HG03139 (cell line): ENCODE measurements around the gene MAMSTR.
"Not testable (repeated sequence)": the region's sequence is repeated elsewhere in the genome, so short reads cannot be mapped to it uniquely, and the experiment has no call there.

Experiments used
- ATAC-seq: cut with Tn5 transposase; IDR thresholded peaks from one replicate; pipeline ENCODE4 v1.9.1; 2021; ENCODE audit not compliant: unreplicated experiment

MAMSTR gene

DNA sequence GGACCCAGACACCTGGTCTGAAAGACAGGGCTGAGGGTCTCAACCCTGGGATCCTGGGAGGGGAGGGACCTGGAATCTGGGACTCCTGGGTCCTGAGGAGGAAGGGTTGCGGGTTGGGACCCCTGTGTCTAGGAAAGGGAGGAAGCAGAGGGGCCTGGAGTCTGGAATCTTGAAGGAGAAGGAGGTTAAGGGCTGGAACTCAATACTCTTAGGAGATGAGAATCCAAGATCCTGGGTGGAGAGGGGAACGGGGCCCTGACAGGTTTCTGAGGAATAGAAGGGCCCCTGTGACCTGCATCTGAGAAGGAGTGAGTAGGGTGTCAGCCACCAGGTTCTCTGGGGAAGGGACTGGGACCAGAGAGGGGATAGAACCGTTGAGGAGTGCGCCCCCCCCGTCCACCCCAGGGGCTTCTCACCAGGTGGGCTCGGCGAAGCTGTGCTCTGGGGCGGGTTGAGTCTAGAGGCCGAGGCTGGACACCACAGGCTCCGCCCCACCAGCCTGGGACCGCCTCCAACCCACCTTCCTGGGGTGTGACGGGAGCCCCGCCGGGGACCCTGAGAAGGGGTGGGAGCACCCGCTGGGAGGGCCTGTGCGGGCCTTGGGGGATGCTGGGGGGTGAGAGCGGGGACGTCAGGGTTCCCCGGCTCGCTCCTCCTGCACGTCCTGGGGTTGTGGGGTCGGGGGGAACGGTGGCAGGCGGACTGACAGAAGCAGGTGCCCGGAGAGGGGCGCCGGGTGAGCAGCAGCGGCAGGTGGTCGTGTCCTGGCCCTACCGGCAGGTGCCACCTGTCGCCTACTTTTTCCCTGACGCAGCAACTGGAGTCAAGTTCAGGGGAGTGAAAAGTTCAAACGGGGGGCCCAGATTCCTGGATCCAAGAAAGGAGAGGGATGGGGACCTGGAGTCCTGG is at the start of gene MAMSTR:
Gene MAMSTR (minus strand): TSS at position 463 of the 909 bp plus-strand sequence. CDS start 694 bp downstream, outside the sequence.
- ATAC-seq = no peak

- ATAC-seq = no peak
Measured at GRCh38 chr19:48768994-48769713, 49.6 kb upstream of the MAMSTR start.

- ATAC-seq = not testable (repeated sequence)
Measured at GRCh38 chr19:48768171-48768753, 48.7 kb upstream of the MAMSTR start.

DNA sequence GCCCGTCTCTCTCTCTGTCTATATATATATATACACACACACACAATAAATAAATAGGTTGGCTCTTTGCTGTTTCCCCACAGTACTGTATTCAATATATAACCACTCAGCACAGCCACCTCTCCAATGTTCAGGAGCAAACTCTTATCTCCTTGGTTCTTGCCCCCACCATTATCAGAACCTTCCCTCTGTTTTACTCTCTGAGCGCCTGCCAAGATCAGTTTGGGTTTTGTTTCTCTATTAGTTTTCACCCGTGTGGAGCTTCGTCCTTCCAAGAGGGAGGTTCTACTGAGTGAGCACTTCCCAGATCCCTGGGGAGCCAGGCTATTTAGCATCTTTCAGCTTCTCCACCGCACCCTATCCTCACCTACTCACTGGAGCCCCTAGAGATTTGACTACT is 46.3 kb upstream of the MAMSTR start:
- not testable (repeated sequence) for ATAC-seq

GRCh38 chr19:48760504-48761205 is 41.1 kb upstream of the MAMSTR start:
- no peak for ATAC-seq

- no peak for ATAC-seq
Measured at GRCh38 chr19:48757741-48758144, 38.2 kb upstream of the MAMSTR start.

- no peak for ATAC-seq
Measured at GRCh38 chr19:48757089-48757675, 37.7 kb upstream of the MAMSTR start.

DNA sequence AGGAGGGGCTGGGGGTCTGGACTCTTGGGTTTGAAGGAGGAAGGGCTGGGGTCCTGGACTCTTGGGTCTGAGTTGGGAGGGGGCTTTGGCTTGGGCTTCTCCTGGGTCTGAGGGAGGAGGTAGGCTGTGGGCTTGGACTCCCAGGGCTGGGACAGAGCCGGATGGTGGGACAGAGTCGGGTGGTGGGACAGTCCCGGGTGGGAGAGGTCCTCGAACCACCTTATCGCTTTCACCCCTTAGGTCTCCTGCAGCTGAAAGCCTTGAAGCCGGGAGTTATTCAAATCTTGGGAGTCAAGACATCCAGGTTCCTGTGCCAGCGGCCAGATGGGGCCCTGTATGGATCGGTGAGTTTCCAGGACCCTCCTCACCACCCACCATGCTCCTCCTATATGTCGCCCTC is 37.2 kb upstream of the MAMSTR start:
- ATAC-seq = no peak

DNA sequence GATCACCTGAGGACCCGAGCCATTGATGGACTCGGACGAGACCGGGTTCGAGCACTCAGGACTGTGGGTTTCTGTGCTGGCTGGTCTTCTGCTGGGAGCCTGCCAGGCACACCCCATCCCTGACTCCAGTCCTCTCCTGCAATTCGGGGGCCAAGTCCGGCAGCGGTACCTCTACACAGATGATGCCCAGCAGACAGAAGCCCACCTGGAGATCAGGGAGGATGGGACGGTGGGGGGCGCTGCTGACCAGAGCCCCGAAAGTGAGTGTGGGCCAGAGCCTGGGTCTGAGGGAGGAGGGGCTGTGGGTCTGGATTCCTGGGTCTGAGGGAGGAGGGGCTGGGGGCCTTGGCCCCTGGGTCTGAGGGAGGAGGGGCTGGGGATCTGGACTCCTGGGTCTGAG is 36.7 kb upstream of the MAMSTR start:
- no peak for ATAC-seq

GRCh38 chr19:48755787-48756186 is 36.3 kb upstream of the MAMSTR start:
- no peak for ATAC-seq

DNA sequence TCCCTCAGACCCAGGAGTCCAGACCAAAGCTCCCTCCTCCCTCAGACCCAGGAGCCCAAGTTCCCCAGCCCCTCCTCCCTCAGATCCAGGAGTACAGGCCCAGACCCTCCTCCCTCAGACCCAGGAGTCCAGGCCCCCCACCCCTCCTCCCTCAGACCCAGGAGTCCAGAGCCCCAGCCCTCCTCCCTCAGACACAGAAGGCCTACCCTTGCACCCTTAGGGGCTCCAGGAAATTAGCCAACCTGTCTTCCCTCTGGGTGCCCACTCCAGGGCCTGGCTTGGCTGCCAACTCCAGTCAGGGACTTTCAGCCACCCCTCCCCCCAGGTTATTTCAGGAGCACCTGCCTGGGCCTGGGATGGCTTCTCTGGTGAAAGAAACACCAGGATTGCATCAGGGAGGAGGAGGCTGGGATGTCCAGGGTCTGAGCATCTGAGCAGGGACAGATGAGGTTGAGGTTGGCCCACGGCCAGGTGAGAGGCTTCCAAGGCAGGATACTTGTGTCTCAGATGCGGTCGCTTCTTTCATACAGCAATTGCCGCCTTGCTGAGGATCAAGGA is 35.6 kb upstream of the MAMSTR start, which contains the start of gene FGF21:
Gene FGF21 (plus strand): TSS at position 441 of the 558 bp plus-strand sequence. CDS start 713 bp downstream, outside the sequence.
- no peak for ATAC-seq

GRCh38 chr19:48752496-48753365 is 33.2 kb upstream of the MAMSTR start, which contains the start of gene FUT1:
Gene FUT1, minus strand, starts transcription at chr19:48752641. Its CDS starts 1,360 bp downstream, at chr19:48751281.
- ATAC-seq = no peak

DNA sequence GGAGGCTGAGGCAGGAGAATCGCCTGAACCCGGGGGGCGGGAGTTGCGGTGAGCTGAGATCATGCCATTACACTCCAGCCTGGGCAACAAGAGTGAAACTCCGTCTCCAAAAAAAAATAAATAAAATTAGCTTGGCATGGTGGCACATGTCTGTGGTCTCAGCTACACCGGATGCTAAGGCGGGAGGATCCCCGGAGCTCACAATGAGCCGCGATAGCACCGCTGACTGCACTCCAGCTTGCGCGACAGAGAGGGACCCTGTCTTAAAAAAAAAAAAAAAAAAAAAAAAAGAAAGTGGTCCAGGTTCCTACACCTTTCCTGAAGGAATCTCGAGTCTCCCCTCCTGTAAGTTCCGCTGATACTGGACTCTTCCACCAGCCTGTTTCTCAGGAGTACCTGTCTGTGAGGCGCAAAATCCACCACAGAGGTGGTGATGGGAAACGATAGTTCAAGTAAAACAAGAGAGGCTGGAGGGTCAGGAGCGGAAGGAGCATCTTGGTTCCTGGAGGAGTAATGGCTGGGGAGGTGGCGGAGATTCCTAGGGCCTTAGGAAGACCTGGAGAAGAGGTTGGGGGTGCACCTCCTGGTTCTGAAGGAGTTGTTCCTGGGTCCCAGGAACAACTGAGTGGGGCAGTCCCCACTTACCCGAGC is 32.4 kb upstream of the MAMSTR start:
- ATAC-seq = no peak

DNA sequence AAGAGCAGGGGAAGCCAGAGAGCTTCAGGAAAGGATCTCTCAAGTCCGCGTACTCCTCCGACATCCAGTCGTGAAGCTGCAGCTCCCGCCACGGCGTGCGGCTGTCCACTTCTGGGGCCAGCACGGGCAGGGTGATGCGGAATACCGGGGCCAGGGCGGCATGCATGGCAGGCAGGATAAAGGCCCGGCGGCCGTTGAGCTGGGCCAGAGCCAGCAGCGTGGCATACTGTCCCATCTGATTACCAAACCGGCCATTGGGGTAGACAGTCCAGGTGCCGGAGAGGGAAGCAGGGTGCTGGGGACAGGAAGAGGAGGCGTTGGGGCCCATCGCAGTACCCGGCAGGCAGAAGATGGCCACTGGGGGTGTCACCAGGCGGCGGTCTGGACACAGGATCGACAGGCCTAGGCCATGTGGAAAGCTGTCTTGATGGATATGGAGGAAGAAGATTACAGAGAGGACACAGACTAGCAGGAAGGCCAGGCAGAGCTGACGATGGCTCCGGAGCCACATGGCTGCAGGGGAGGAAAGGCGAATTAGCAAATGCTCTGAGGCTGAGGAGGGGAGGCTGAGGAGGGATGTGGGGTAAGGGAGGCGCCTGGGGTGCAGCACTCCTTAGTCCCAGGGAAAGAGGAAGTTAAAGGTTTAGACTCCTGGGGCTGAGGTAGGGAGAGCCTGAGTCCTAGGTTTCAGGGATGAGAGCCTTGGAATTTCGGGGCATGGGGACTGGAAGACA is 31.4 kb upstream of the MAMSTR start:
- no peak for ATAC-seq

DNA sequence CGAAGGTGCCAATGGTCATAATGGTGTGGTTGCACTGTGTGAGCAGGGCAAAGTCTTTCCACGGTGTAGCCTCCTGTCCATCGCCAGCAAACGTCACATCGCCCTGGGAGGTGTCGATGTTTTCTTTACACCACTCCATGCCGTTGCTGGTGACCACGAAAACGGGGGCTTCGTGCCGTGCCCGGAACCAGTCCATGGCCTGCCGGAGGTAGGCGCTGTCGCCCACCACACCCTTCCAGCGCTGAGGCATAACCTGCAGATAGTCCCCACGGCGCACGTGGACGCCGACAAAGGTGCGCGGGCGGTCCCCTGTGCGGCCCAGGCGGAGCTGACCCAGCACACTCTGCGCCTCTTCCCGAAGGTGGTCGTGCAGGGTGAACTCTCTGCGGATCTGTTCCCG is 30.8 kb upstream of the MAMSTR start:
- ATAC-seq = no peak

DNA sequence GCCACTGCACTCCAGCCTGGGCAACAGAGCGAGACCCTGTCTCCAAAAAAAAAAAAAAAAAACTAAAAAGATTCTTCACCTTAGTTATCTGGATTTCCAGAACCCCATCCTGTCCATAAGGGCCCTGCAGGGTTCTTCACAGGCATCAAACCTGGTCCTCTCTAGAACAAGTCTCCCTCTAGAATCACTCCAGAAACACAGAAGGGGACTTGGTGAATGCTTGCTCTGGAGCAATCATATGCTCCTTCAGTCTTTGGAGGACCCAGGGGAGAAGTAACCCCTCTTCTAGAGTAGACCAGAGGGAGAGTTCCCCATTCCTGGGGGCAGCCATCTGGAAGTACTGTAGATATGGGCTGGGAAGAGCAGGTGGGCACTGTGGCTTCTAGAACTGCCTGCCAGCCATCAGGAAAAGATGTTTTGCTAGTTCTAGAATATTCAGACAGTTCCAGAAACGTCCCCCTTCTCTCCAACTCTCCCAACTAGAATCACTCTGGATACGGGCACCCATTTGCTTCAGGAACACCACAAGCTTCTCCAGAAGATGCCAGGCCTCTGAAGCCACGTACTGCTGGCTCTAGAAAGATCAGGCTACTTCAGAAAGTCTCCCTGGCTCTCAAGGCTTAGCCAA is 30.2 kb upstream of the MAMSTR start:
- ATAC-seq = no peak

GRCh38 chr19:48746738-48747575 is 27.4 kb upstream of the MAMSTR start, which contains the start of gene IZUMO1:
Gene IZUMO1, minus strand, starts transcription at chr19:48746909. Its CDS starts 1,050 bp downstream, at chr19:48745859.
- no peak for ATAC-seq
